HG02885 (cell line): ENCODE measurements around the gene SKOR1.
A peak's percentile ranks its signal among the peaks of the same experiment; 100 is the strongest.

Source experiments
- ATAC-seq: cut with Tn5 transposase; IDR thresholded peaks from one replicate; pipeline ENCODE4 v1.9.1; 2021; ENCODE audit warnings: mild to moderate bottlenecking; ENCODE audit not compliant: unreplicated experiment, poor library complexity

Gene SKOR1

GRCh38 chr15:67828969-67829646 is 3.8 kb downstream of the SKOR1 start:
- ATAC-seq = no peak

- ATAC-seq = no peak
Observed at GRCh38 chr15:67829647-67830504, 4.6 kb downstream of the SKOR1 start.

GRCh38 chr15:67831363-67831762 is 6.1 kb downstream of the SKOR1 start:
- no peak for ATAC-seq

- no peak for ATAC-seq
Observed at GRCh38 chr15:67832031-67832551, 6.8 kb downstream of the SKOR1 start.

- no peak for ATAC-seq
Observed at GRCh38 chr15:67832897-67833709, 7.8 kb downstream of the SKOR1 start.

GRCh38 chr15:67833710-67834511 is 8.6 kb downstream of the SKOR1 start:
- no peak for ATAC-seq

GRCh38 chr15:67834581-67835296 is 9.4 kb downstream of the SKOR1 start:
- ATAC-seq = no peak

- ATAC-seq = no peak
Observed at GRCh38 chr15:67835297-67836133, 10.2 kb downstream of the SKOR1 start.

- no peak for ATAC-seq
Observed at GRCh38 chr15:67836134-67836455, 10.8 kb downstream of the SKOR1 start.

GRCh38 chr15:67836477-67836876 is 11.2 kb downstream of the SKOR1 start:
- no peak for ATAC-seq

- ATAC-seq = no peak
Observed at GRCh38 chr15:67836955-67837354, 11.6 kb downstream of the SKOR1 start.

- ATAC-seq = no peak
Observed at GRCh38 chr15:67838789-67839332, 13.6 kb downstream of the SKOR1 start.

- ATAC-seq = no peak
Observed at GRCh38 chr15:67839499-67839928, 14.2 kb downstream of the SKOR1 start.

- peak; percentile 83 for ATAC-seq
Observed at GRCh38 chr15:67839929-67840748, 14.8 kb downstream of the SKOR1 start, which contains the start of gene RNU6-1. RNU6-1 (minus strand) TSS chr15:67840045.

GRCh38 chr15:67840749-67841512 is 15.6 kb downstream of the SKOR1 start:
- no peak for ATAC-seq

GRCh38 chr15:67841513-67841762 is 16.1 kb downstream of the SKOR1 start:
- no peak for ATAC-seq

GRCh38 chr15:67843092-67843501 is 17.8 kb downstream of the SKOR1 start:
- ATAC-seq = no peak
